ENCODE measurements around the gene STX16. TPM values are rescaled to one million over a fixed set of nuclear protein-coding genes. Genes with fewer than 3 reads are reported as not detected.

The STX16 gene
- total and polyA plus RNA-seq, 8 donors: 12.8 to 179 (median 52.2) TPM

DNA sequence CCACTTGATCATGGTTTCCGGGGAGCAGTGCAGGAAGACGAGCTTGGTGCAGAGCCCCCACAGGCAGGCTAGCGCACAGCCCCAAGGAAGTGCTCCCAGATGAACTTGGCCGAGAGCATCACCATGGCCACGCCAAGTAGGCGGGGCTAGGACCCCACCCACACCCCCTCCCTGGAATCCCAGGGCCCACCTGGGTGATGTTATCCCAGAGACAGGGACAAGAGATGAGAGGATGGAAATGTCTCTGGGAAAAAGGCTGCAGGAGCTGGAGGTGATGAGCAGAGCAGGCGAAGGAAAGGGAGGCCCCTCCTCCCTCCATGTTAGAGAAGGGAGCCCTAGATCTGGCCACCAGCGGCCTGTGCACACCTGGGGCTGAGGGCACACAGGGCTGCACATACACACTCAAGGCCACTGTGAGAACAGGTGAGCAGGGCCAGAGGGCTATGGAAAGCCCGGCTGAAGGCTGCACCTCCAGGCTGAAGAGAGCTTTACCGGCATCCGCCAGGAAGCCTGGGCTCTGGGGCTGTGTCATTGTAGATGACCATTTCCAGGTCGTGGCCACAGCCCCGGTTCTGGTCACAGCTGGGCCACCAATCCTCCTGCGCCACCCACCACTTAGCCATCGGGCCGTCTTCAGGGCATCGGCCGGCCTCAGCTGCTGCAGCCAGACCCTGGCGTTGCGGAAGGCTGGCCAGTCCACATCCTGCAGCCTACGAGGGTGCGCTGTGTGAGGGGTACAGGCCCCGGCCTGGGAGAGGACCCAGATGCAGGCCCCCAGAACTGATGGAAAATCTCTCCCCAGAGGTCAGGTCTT is 66.4 kb downstream of the STX16 start:
- peaks cover 0 to 11% (median 9%) of the 10 kb centered on the region in 4 donors for H3K4me1 ChIP-seq
- peaks cover 0 to 37% (median 25%) of the 10 kb centered on the region in 4 donors for H3K36me3 ChIP-seq
- TF ChIP-seq POLR2A (IDR thresholded peaks at IDR 0.05) (no peak), EP300 (IDR thresholded peaks at IDR 0.05) (no peak), POLR2AphosphoS5 (IDR thresholded peaks at IDR 0.05) (no peak)
- TF ChIP-seq, protein P1, sequence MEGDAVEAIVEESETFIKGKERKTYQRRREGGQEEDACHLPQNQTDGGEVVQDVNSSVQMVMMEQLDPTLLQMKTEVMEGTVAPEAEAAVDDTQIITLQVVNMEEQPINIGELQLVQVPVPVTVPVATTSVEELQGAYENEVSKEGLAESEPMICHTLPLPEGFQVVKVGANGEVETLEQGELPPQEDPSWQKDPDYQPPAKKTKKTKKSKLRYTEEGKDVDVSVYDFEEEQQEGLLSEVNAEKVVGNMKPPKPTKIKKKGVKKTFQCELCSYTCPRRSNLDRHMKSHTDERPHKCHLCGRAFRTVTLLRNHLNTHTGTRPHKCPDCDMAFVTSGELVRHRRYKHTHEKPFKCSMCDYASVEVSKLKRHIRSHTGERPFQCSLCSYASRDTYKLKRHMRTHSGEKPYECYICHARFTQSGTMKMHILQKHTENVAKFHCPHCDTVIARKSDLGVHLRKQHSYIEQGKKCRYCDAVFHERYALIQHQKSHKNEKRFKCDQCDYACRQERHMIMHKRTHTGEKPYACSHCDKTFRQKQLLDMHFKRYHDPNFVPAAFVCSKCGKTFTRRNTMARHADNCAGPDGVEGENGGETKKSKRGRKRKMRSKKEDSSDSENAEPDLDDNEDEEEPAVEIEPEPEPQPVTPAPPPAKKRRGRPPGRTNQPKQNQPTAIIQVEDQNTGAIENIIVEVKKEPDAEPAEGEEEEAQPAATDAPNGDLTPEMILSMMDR (IDR thresholded peaks at IDR 0.05): no peak
- H3K4me3 ChIP-seq: no peak overlapping the region
- peaks cover 0 to 32% (median 8%) of the 10 kb centered on the region in 3 donors for H3K27me3 ChIP-seq
- no peaks in the 10 kb centered on the region for H3K9me3 ChIP-seq
- WGBS, 5 donors: 79 to 90% (median 86%) methylated on average over 10 to 23 of the region's 23 CpGs
- H3K27ac ChIP-seq: no peak overlapping the region
- intact Hi-C loops (cut with DNase I; ENCODE audit: low total_unique reads): no loop called here
- DNase-seq: peak; percentile 10 to 24

DNA sequence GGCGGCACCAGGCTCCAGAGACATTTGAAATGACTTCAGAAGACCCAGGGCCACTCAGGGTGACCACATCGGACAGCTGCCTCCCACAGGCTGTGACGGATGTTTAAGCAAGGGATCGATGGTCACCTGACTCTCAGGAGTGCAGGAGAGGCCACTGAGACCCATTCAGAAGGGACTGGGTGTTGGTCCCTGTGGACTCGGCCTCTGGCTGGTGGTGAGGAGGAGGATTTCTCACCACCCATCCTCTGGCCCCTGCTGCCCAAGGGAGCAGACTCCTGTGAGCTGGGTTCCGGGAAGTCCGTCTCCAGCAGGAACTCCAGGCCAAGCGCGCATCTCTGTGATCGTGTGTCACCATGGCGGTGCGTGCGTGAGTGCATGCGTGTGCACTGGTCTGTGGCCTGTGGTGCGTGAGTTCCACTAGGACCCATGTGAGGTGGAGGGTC is 67.1 kb downstream of the STX16 start:
- H3K4me3 ChIP-seq: no peak overlapping the region
- H3K4me1 ChIP-seq: peaks cover 0 to 11% (median 9%) of the 10 kb centered on the region in 4 donors
- intact Hi-C loops (cut with DNase I; ENCODE audit: low total_unique reads): no loop called here
- peak in 1 of 2 donors; percentile 2 for DNase-seq
- peaks cover 0 to 31% (median 23%) of the 10 kb centered on the region in 4 donors for H3K36me3 ChIP-seq
- no peaks in the 10 kb centered on the region for H3K9me3 ChIP-seq
- TF ChIP-seq POLR2A (IDR thresholded peaks at IDR 0.05) (no peak), EP300 (IDR thresholded peaks at IDR 0.05) (no peak), POLR2AphosphoS5 (IDR thresholded peaks at IDR 0.05) (no peak)
- TF ChIP-seq, protein P1 (IDR thresholded peaks at IDR 0.05): no peak
- peaks cover 0 to 38% (median 9%) of the 10 kb centered on the region in 3 donors for H3K27me3 ChIP-seq
- no peak overlapping the region for H3K27ac ChIP-seq
- 85 to 94% (median 90%) methylated on average over 13 to 15 of the region's 15 CpGs for WGBS, 5 donors

DNA sequence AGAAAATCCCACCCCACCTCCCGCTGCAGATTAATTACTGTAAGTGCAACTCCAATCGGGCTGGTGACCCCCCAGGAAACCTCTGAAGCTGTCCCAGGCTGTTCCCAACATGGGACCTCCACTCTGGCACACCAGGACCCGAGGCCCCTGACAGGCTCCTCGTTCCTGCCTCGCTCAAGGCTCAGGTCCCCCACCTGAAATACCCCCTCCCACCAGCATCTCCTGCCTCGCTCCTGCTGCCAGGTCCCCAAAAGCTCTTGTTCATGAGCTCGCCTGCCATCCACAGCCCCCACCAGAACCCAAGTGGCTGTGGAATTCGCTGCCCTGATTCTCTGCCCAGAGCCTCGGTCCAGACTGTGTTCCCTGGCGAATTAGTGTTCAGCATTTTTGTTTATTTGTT is 67.6 kb downstream of the STX16 start:
- TF ChIP-seq POLR2A (IDR thresholded peaks at IDR 0.05) (no peak), EP300 (IDR thresholded peaks at IDR 0.05) (no peak), POLR2AphosphoS5 (IDR thresholded peaks at IDR 0.05) (no peak)
- TF ChIP-seq, protein P1 (IDR thresholded peaks at IDR 0.05): no peak
- Histone ChIP-seq H3K27me3 (peaks cover 0 to 44% (median 9%) of the 10 kb centered on the region in 3 donors), H3K27ac (no peak overlapping the region), H3K4me1 (peaks cover 0 to 11% (median 9%) of the 10 kb centered on the region in 4 donors), H3K9me3 (no peaks in the 10 kb centered on the region), H3K36me3 (peaks cover 0 to 25% (median 21%) of the 10 kb centered on the region in 4 donors), H3K4me3 (no peak overlapping the region)
- intact Hi-C loops (cut with DNase I; ENCODE audit: low total_unique reads): no loop called here
- peak in 1 of 2 donors; percentile 0 for DNase-seq
- 74 to 80% (median 78%) methylated on average over 10 of the region's 10 CpGs for WGBS, 5 donors

DNA sequence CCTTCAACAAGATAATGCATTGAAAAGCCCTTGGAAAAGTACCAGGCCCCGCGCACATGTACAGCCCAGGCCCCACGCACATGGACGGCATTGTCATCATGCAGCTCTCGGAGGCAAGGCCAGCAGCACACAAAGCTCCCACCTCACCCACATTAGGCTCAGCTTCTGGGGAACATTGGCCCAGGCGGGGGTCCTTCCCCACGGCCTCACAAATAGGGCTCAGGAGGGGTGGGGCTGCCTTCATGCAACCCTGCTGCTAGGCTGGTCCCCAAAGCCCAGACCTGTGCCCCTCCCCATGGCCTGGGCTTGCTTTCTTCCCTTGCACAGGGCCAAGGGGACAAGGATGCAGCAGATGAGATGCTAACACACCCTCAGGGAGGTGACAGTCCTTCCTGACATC is 68.2 kb downstream of the STX16 start:
- H3K36me3 ChIP-seq: peaks cover 0 to 19% (median 16%) of the 10 kb centered on the region in 4 donors
- H3K9me3 ChIP-seq: no peaks in the 10 kb centered on the region
- TF ChIP-seq EP300 (IDR thresholded peaks at IDR 0.05) (no peak), POLR2A (IDR thresholded peaks at IDR 0.05) (no peak), POLR2AphosphoS5 (IDR thresholded peaks at IDR 0.05) (no peak)
- TF ChIP-seq, protein P1 (IDR thresholded peaks at IDR 0.05): no peak
- H3K4me1 ChIP-seq: peaks cover 0 to 11% (median 9%) of the 10 kb centered on the region in 4 donors
- DNase-seq: peak; percentile 17 to 18
- 69 to 77% (median 71%) methylated on average over 6 to 7 of the region's 7 CpGs for WGBS, 5 donors
- H3K4me3 ChIP-seq: no peak overlapping the region
- no peak overlapping the region for H3K27ac ChIP-seq
- intact Hi-C loops (cut with DNase I; ENCODE audit: low total_unique reads): no loop called here
- H3K27me3 ChIP-seq: peaks cover 0 to 44% (median 9%) of the 10 kb centered on the region in 3 donors

Data from stomach (tissue), 9 donors.